Measurements from ENCODE around the gene SEMA4C.
"Not testable (repeated sequence)": the region's sequence is repeated elsewhere in the genome, so short reads cannot be mapped to it uniquely, and the experiment has no call there.

The SEMA4C gene

DNA sequence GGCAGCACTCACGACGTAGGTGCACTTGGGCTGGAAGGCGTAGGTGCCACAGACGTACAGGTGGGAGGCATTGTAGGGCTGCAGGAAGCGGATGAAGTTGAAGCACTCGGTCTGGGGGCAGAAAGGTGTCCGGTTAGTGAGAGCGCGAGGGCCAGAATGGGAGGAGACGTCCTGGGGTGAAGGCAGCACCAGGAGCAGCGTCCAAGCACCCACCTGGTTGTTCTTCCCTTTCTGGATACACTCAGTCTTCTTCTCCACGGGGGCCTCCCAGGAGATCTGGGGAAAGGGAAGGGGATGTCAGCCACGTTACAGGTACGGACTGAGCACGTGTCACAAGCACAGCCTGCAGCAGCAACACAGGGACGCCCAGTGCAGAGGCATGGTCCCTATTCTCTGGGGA is 4.2 kb downstream of the SEMA4C start:
- H3K9ac ChIP-seq (ENCODE audit: low read depth in 1 of 2, low read length in 2 of 2) = no peak overlapping the region
- peaks cover 34 to 42% of the 10 kb centered on the region in 2 donors for H3K36me3 ChIP-seq (ENCODE audit: control insufficient read depth in 2 of 2, insufficient read depth in 2 of 2, low read length in 2 of 2)
- no peak overlapping the region for H3K27ac ChIP-seq (ENCODE audit: low read depth in 2 of 2, low read length in 2 of 2)
- no peaks in the 10 kb centered on the region for H3K27me3 ChIP-seq (ENCODE audit: control insufficient read depth in 2 of 2, insufficient read depth in 2 of 2, low read length in 2 of 2)
- no peaks in the 10 kb centered on the region for H3K9me3 ChIP-seq (ENCODE audit: control insufficient read depth in 2 of 2, low read length in 2 of 2)
- no peak overlapping the region for H3K4me3 ChIP-seq (ENCODE audit: low read length in 2 of 2)
- H3K4me1 ChIP-seq (ENCODE audit: control insufficient read depth in 2 of 2, insufficient read depth in 2 of 2, low read length in 2 of 2) = peaks cover 24 to 27% of the 10 kb centered on the region in 2 donors

DNA sequence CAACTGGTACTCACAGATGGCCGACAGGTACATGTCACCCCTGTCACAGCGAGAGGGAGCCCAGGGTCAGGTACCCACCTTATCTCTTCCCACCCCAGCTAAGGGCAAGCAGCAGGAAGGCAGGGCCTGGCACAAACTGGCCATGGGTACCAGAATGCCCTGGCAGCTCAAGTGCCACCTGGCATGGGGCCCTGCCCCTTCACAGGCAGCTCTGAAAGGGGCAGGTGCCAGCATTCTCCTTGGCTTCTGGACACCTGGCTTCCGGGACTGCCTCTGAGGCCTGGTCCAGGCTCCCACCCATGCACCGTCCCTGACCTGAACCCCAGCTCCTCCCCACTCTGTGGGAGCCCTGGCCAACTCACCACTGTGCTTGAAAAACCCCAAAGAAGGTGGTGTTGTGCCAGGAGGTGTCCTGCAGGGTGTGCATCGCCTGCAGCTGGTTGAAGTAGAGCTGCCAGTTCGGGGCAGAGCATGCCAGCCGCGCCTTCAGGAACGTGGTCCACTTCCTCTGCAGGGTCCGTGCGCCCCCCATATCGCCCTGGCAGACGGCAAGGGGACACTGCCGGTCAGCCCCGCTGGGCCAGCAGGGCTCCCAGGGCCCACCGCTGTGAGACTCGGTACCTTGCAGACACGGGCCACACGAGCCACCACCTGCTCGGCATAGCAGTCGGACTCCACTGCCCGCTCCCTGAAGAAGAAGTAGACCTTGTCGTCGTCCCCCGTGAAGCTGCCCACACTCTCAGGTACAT is 5.4 kb downstream of the SEMA4C start:
- H3K36me3 ChIP-seq (ENCODE audit: control insufficient read depth in 2 of 2, insufficient read depth in 2 of 2, low read length in 2 of 2) = peaks cover 34 to 44% of the 10 kb centered on the region in 2 donors
- no peaks in the 10 kb centered on the region for H3K9me3 ChIP-seq (ENCODE audit: control insufficient read depth in 2 of 2, low read length in 2 of 2)
- no peak overlapping the region for H3K27ac ChIP-seq (ENCODE audit: low read depth in 2 of 2, low read length in 2 of 2)
- H3K9ac ChIP-seq (ENCODE audit: low read depth in 1 of 2, low read length in 2 of 2) = no peak overlapping the region
- H3K27me3 ChIP-seq (ENCODE audit: control insufficient read depth in 2 of 2, insufficient read depth in 2 of 2, low read length in 2 of 2) = no peaks in the 10 kb centered on the region
- peaks cover 20 to 24% of the 10 kb centered on the region in 2 donors for H3K4me1 ChIP-seq (ENCODE audit: control insufficient read depth in 2 of 2, insufficient read depth in 2 of 2, low read length in 2 of 2)
- H3K4me3 ChIP-seq (ENCODE audit: low read length in 2 of 2) = no peak overlapping the region

DNA sequence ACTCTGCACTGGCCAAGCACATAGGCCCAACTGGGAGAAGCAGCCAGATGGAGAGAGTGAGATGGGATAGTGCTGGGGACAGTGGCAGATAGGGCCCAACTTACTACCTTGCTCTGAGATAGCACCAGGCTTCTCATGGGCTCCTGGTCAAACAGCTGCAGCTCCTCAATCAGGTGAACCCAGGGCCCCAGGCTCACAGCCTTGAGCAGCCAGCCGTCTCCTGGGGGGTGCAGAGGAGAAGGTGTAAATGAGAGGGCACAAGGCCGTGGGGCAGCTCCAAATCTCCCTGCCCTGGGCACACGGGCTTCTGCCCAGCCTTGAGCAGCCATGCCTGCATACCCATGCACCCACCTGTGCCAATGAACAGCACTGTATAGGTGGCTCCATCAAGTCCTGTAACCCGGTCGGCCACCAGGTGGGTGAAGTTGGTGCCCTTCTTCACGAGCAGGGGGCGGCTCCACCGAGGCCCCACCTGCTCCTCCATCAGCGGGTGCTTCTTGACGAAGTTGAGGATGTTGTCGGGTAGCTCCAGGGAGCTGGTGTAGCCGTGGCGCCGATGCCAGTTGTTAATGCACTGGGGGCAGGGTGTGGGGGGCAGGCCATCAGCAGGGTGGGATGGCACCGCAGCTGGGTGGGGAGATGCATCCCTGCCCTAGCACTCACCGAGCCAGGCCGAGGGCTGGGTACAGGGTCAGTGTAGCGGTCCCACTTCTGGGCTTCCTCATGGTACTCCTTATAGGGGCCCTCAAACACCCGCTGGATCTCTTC is 6.1 kb downstream of the SEMA4C start:
- peaks cover 34 to 44% of the 10 kb centered on the region in 2 donors for H3K36me3 ChIP-seq (ENCODE audit: control insufficient read depth in 2 of 2, insufficient read depth in 2 of 2, low read length in 2 of 2)
- no peaks in the 10 kb centered on the region for H3K27me3 ChIP-seq (ENCODE audit: control insufficient read depth in 2 of 2, insufficient read depth in 2 of 2, low read length in 2 of 2)
- no peak overlapping the region for H3K4me3 ChIP-seq (ENCODE audit: low read length in 2 of 2)
- peaks cover 20 to 31% of the 10 kb centered on the region in 2 donors for H3K4me1 ChIP-seq (ENCODE audit: control insufficient read depth in 2 of 2, insufficient read depth in 2 of 2, low read length in 2 of 2)
- no peak overlapping the region for H3K27ac ChIP-seq (ENCODE audit: low read depth in 2 of 2, low read length in 2 of 2)
- H3K9ac ChIP-seq (ENCODE audit: low read depth in 1 of 2, low read length in 2 of 2) = no peak overlapping the region
- H3K9me3 ChIP-seq (ENCODE audit: control insufficient read depth in 2 of 2, low read length in 2 of 2) = no peaks in the 10 kb centered on the region

DNA sequence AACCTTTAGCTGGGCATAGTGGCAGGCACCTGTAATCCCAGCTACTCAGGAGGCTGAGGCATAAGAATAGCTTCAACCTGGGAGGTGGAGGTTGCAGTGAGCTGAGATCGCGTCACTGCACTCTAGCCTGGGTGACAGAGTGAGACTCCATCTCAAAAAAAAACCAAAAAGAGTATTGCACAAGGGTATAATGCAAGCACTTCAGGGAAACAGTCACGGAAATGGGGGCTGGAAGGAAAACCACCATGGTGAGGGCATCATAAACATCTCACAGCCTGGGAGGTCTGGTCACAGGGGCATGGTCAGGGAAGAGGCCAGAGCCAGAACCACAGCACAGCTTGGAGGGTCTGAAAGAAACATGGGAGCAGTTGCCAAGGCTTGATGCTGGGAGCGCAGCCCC is 6.8 kb downstream of the SEMA4C start:
- not testable (repeated sequence) for H3K4me3 ChIP-seq (ENCODE audit: low read length in 2 of 2)
- peaks cover 18 to 29% of the 10 kb centered on the region in 2 donors for H3K4me1 ChIP-seq (ENCODE audit: control insufficient read depth in 2 of 2, insufficient read depth in 2 of 2, low read length in 2 of 2)

DNA sequence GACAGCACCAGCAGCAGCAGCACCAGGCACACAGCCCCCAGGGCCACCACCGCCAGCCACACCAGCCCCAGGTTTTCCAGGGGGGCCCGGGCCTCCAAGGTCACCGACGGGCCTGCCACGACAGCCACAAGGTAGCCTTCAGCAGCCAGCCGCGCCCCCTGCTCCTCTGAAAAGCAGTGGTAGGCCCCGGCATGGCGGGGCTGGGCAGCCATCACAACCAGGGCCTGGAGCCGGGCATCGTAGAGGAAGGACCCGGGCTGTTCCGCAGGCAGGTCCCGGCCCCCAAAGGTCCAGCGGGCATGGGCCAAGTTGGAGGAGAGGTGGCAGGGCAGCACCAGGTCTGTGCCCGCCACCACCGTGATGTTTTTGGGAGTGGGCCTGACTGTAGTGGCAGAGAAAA is 8.8 kb downstream of the SEMA4C start:
- H3K4me1 ChIP-seq (ENCODE audit: control insufficient read depth in 2 of 2, insufficient read depth in 2 of 2, low read length in 2 of 2) = peaks cover 15 to 17% of the 10 kb centered on the region in 2 donors
- no peaks in the 10 kb centered on the region for H3K9me3 ChIP-seq (ENCODE audit: control insufficient read depth in 2 of 2, low read length in 2 of 2)
- H3K4me3 ChIP-seq (ENCODE audit: low read length in 2 of 2) = no peak overlapping the region
- H3K27ac ChIP-seq (ENCODE audit: low read depth in 2 of 2, low read length in 2 of 2) = no peak overlapping the region
- no peaks in the 10 kb centered on the region for H3K27me3 ChIP-seq (ENCODE audit: control insufficient read depth in 2 of 2, insufficient read depth in 2 of 2, low read length in 2 of 2)
- no peak overlapping the region for H3K9ac ChIP-seq (ENCODE audit: low read depth in 1 of 2, low read length in 2 of 2)
- peaks cover 34 to 44% of the 10 kb centered on the region in 2 donors for H3K36me3 ChIP-seq (ENCODE audit: control insufficient read depth in 2 of 2, insufficient read depth in 2 of 2, low read length in 2 of 2)

More for the DNA sequence above, 6.8 kb downstream of the SEMA4C start:
- peaks cover 34 to 44% of the 10 kb centered on the region in 2 donors for H3K36me3 ChIP-seq (ENCODE audit: control insufficient read depth in 2 of 2, insufficient read depth in 2 of 2, low read length in 2 of 2)
- H3K9ac ChIP-seq (ENCODE audit: low read depth in 1 of 2, low read length in 2 of 2); H3K27me3 ChIP-seq (ENCODE audit: control insufficient read depth in 2 of 2, insufficient read depth in 2 of 2, low read length in 2 of 2); H3K27ac ChIP-seq (ENCODE audit: low read depth in 2 of 2, low read length in 2 of 2); H3K9me3 ChIP-seq (ENCODE audit: control insufficient read depth in 2 of 2, low read length in 2 of 2): not testable (repeated sequence)

DNA sequence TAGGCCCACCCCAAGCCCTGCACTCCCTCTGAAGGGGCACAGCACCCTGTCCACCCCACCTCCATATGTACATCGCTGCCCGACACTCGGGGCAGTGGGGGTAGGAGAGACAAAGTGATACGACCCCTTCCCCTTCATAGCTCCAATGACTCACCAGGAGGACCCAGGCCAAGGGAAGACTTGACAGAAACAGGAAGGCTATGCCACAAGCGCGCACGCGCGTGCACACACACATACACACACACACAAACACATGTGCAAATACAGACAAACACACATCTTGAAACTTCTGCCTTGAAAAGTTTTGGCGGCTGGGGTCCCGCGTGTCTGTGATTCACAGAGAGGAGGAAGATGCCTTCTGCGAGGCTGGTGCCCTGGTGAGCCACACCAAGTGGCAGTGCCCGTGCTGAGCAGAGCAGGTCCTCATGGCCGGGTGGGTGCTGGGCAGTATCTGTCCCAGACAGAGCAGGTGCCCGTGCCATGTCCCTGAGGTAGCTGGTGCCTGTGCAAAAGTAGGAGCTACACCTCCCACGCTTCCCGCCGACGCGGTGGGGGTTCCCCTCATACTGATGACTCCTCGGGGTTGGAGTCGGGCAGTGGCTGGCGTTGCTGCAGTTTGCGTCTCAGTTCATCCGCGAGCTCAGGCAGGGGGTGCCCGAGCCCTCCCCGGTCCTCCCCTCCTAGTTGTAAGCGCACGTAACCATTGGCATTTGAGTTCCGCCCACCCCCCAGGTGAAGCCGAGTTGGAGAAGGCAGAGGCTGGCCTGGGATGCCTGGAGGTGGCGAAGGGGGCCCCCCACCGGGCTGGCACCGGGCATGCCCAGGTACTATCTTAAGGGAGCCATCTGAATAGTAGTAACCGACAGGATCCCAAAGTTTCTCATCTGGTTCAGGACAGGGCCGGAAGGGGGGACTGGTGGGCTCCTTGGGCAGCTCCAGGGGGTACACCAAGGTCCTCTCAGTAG is 9.5 kb downstream of the SEMA4C start:
- Histone ChIP-seq H3K4me1 (ENCODE audit: control insufficient read depth in 2 of 2, insufficient read depth in 2 of 2, low read length in 2 of 2) (peaks cover 15% of the 10 kb centered on the region in 2 donors), H3K4me3 (ENCODE audit: low read length in 2 of 2) (no peak overlapping the region), H3K27ac (ENCODE audit: low read depth in 2 of 2, low read length in 2 of 2) (no peak overlapping the region), H3K36me3 (ENCODE audit: control insufficient read depth in 2 of 2, insufficient read depth in 2 of 2, low read length in 2 of 2) (peaks cover 29 to 37% of the 10 kb centered on the region in 2 donors), H3K9me3 (ENCODE audit: control insufficient read depth in 2 of 2, low read length in 2 of 2) (no peaks in the 10 kb centered on the region), H3K27me3 (ENCODE audit: control insufficient read depth in 2 of 2, insufficient read depth in 2 of 2, low read length in 2 of 2) (no peaks in the 10 kb centered on the region), H3K9ac (ENCODE audit: low read depth in 1 of 2, low read length in 2 of 2) (no peak overlapping the region)

DNA sequence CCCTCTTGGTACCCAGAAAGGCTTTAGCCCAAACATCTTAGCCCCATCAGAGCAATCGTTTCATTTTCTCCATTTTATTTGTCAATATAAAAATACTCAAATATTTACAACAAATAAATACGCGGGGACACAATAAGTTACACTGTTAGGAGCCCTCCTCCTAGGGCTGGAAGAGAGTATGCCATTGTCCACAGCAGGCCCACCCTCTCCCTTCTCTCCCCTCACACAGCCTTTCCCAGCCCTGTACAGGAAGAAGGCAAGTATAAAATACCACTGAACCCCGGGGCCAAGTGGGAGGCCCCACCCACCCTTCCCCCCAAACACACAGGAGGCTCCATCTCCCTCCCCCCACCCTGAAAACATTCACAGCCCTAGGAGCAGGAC is 10.2 kb downstream of the SEMA4C start:
- Histone ChIP-seq H3K27ac (ENCODE audit: low read depth in 2 of 2, low read length in 2 of 2) (peak overlapping the region in 1 of 2 donors; percentile 32), H3K9ac (ENCODE audit: low read depth in 1 of 2, low read length in 2 of 2) (no peak overlapping the region), H3K4me1 (ENCODE audit: control insufficient read depth in 2 of 2, insufficient read depth in 2 of 2, low read length in 2 of 2) (peaks cover 15% of the 10 kb centered on the region in 2 donors), H3K36me3 (ENCODE audit: control insufficient read depth in 2 of 2, insufficient read depth in 2 of 2, low read length in 2 of 2) (peaks cover 23 to 31% of the 10 kb centered on the region in 2 donors), H3K27me3 (ENCODE audit: control insufficient read depth in 2 of 2, insufficient read depth in 2 of 2, low read length in 2 of 2) (no peaks in the 10 kb centered on the region), H3K4me3 (ENCODE audit: low read length in 2 of 2) (no peak overlapping the region), H3K9me3 (ENCODE audit: control insufficient read depth in 2 of 2, low read length in 2 of 2) (no peaks in the 10 kb centered on the region)

DNA sequence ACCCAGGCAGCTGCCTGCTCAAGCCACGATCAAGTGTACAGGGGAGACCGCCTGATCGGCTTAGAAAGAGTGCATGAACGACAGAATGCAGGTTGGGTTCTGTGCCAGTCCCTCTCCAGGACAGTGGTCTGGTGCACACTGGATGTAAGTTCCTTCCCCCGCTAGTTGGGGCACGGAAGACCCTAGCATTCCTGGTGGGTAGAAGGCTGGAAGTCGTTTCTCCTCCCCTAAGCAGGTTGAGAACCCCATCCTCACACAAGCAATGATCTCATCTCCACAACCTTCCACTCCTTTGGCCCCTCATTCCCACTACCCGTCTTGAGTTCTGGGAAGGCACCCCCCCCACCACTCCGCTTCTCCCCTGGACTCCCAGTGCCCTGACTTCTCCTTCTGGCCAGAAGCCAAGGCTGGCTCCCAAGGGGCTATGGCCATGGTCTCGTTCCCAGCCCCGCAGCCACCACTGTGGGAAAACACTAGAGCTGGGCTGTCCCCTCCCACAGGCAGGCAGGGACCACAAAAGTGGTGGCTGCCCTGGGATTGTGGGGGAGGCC is 10.7 kb downstream of the SEMA4C start:
- H3K9ac ChIP-seq (ENCODE audit: low read depth in 1 of 2, low read length in 2 of 2) = peak overlapping the region in 1 of 2 donors; percentile 85
- peaks cover 15% of the 10 kb centered on the region in 2 donors for H3K4me1 ChIP-seq (ENCODE audit: control insufficient read depth in 2 of 2, insufficient read depth in 2 of 2, low read length in 2 of 2)
- H3K27me3 ChIP-seq (ENCODE audit: control insufficient read depth in 2 of 2, insufficient read depth in 2 of 2, low read length in 2 of 2) = no peaks in the 10 kb centered on the region
- no peaks in the 10 kb centered on the region for H3K9me3 ChIP-seq (ENCODE audit: control insufficient read depth in 2 of 2, low read length in 2 of 2)
- H3K27ac ChIP-seq (ENCODE audit: low read depth in 2 of 2, low read length in 2 of 2) = peak overlapping the region in 1 of 2 donors; percentile 58
- H3K4me3 ChIP-seq (ENCODE audit: low read length in 2 of 2) = peak overlapping the region in 1 of 2 donors; percentile 70
- peaks cover 18 to 28% of the 10 kb centered on the region in 2 donors for H3K36me3 ChIP-seq (ENCODE audit: control insufficient read depth in 2 of 2, insufficient read depth in 2 of 2, low read length in 2 of 2)

DNA sequence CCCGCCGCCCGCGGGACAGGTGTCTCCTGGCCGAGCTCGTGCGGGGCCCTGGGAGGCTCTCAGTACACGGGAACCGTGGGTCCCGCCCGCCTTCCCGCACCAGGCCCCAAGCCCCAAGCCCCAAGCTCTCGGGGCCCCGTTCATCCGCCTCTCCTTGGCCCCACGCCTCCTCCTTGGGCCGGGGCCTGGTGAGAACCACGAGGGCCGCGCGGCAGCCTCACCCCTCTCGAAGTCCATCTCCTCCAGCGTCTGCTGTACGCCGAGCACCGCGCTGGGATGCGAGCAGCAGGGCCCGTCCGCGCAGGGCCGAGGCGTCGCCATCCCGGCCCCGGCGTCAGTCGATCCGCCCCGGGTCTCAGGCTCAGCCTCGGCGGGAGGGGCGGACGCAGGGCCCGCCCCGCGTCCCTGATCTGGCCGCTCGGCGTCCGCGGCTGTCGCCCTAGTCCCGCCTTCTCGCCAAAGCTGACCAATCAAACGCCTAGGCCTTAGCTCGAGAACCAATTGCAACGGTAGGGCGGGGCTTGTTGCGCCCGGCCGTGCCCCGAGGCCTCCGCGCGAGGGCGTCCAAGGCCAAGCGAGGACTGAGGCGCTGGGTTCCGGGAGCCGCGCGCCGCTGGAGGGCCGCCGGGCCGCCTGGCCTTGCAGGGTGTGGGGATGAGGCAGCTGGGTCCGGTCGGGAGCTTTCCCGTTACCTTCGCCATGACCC is 12.1 kb downstream of the SEMA4C start, which contains the start of gene ANKRD39:
Gene ANKRD39, minus strand, starts transcription at position 350 of the 706 bp plus-strand sequence. Its CDS starts 29 bp downstream, at position 321.
- no peaks in the 10 kb centered on the region for H3K9me3 ChIP-seq (ENCODE audit: control insufficient read depth in 2 of 2, low read length in 2 of 2)
- H3K4me3 ChIP-seq (ENCODE audit: low read length in 2 of 2) = peak within 1 kb of the TSS; percentile 69 to 70
- H3K27ac ChIP-seq (ENCODE audit: low read depth in 2 of 2, low read length in 2 of 2) = peak within 1 kb of the TSS; percentile 61 to 71
- peaks cover 17 to 25% of the 10 kb centered on the region in 2 donors for H3K36me3 ChIP-seq (ENCODE audit: control insufficient read depth in 2 of 2, insufficient read depth in 2 of 2, low read length in 2 of 2)
- H3K9ac ChIP-seq (ENCODE audit: low read depth in 1 of 2, low read length in 2 of 2) = peak within 1 kb of the TSS; percentile 74 to 85
- no peaks in the 10 kb centered on the region for H3K27me3 ChIP-seq (ENCODE audit: control insufficient read depth in 2 of 2, insufficient read depth in 2 of 2, low read length in 2 of 2)
- peaks cover 15% of the 10 kb centered on the region in 2 donors for H3K4me1 ChIP-seq (ENCODE audit: control insufficient read depth in 2 of 2, insufficient read depth in 2 of 2, low read length in 2 of 2)
